K562 (cell line): ENCODE results near the gene ALDOC.

ENCODE experiments used
- CAMTA2 ChIP-seq: fragments of 250-450 bp; sonication (Bioruptor Pico); conservative IDR thresholded peaks from 2 replicates; pipeline ENCODE4 v1.5.1; 2022
- CBX1 ChIP-seq: sonication (generic); IDR thresholded peaks from 2 replicates; pipeline ENCODE4 v1.6.1; 2016; ENCODE audit warnings: antibody characterized with exemption, low read depth, mild to moderate bottlenecking
- CBX2 ChIP-seq: fragments of 200-600 bp; sonication (generic); IDR thresholded peaks from one replicate; pipeline ENCODE4 v1.6.1; 2012; ENCODE audit warnings: mild to moderate bottlenecking, low read length, inconsistent platforms; ENCODE audit not compliant: insufficient read depth, poor library complexity, severe bottlenecking
- EZH2 ChIP-seq: IDR thresholded peaks from 2 replicates; pipeline ENCODE4 v1.6.1; 2012; ENCODE audit warnings: low read depth, mild to moderate bottlenecking, inconsistent platforms, low read length, borderline replicate concordance
- FOXM1 ChIP-seq, 2 experiments: fragments of 450-650 bp in 1 of 2; sonication (generic) in 1 of 2; formaldehyde crosslinking in 1 of 2; IDR thresholded peaks; 2 replicates each; pipeline versions ENCODE4 v1.6.1 to v1.9.0; 2017 to 2022; ENCODE audit warnings: low read depth in 2 of 2, mild to moderate bottlenecking in 2 of 2, missing genetic modification reagents in 1 of 2, moderate library complexity in 1 of 2
- MYBL2 ChIP-seq, 2 experiments: fragments of 450-650 bp in 1 of 2; sonication (generic) in 1 of 2; formaldehyde crosslinking in 1 of 2; IDR thresholded peaks; 2 replicates each; pipeline versions ENCODE4 v1.6.1 to v1.8.1; 2017 to 2022; ENCODE audit warnings: borderline replicate concordance in 1 of 2, inconsistent platforms in 1 of 2, low read depth in 1 of 2, mild to moderate bottlenecking in 1 of 2, missing genetic modification reagents in 1 of 2, moderate library complexity in 1 of 2
- POLR2A ChIP-seq: fragments of 450-650 bp; conservative IDR thresholded peaks from 2 replicates; pipeline ENCODE4 v1.6.1; 2016
- RFX5 ChIP-seq: IDR thresholded peaks from 2 replicates; pipeline ENCODE4 v1.6.1; 2011; ENCODE audit warnings: low read depth, mild to moderate bottlenecking, improper control_type of control experiment, low read length
- ZNF224 ChIP-seq: sonication (generic); formaldehyde crosslinking; IDR thresholded peaks from 2 replicates; pipeline ENCODE4 v1.8.0; 2022; ENCODE audit warnings: mild to moderate bottlenecking, missing genetic modification reagents
- TF ChIP-seq, protein P1 (sequence below), 3 experiments: IDR thresholded peaks in 2 of 3; conservative IDR thresholded peaks in 1 of 3; 2 replicates each; pipeline ENCODE4 v1.5.1; 2011 to 2012; ENCODE audit warnings: low read length in 3 of 3, mild to moderate bottlenecking in 3 of 3, control low read depth in 2 of 3, improper control_type of control experiment in 1 of 3, inconsistent platforms in 1 of 3, low read depth in 1 of 3, mixed read lengths in 1 of 3, moderate library complexity in 1 of 3; ENCODE audit not compliant: insufficient read depth in 2 of 3
- TF ChIP-seq, protein P2 (sequence below), 2 experiments: fragments of 450-650 bp; formaldehyde crosslinking in 1 of 2; IDR thresholded peaks; 2 replicates each; pipeline versions ENCODE4 v1.4.0 to v1.6.1; 2014 to 2020; ENCODE audit warnings: mild to moderate bottlenecking in 2 of 2, borderline replicate concordance in 1 of 2, low read depth in 1 of 2
- TF ChIP-seq, protein P3 (sequence below): fragments of 450-650 bp; formaldehyde crosslinking; IDR thresholded peaks from 2 replicates; pipeline ENCODE4 v1.4.0; 2020; ENCODE audit warnings: mild to moderate bottlenecking, moderate library complexity
- TF ChIP-seq, protein P4 (sequence below): fragments of 450-650 bp; IDR thresholded peaks from 2 replicates; pipeline ENCODE4 v1.6.1; 2016

DNA sequence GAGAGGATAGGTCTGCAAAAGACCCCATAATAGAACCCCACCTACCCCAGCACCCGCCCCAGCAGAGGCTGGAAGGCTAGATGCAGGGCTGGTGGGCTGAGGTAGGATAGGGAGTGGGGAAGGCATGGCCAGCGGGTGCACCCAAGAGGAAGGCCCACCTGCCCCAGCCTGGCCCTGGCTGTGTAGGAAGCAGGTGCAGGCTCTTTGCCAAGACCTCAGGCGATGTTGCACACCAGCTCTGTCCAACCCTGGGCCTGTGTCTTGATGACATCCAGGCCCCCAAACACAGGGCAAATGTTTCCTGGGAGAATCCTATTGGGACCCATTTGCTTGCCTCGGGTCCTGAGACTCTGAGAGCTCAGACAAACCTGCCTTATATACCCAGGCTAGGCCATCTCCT is 36.5 kb downstream of the ALDOC start:
- no peak for TF ChIP-seq POLR2A
- TF ChIP-seq, protein P1, sequence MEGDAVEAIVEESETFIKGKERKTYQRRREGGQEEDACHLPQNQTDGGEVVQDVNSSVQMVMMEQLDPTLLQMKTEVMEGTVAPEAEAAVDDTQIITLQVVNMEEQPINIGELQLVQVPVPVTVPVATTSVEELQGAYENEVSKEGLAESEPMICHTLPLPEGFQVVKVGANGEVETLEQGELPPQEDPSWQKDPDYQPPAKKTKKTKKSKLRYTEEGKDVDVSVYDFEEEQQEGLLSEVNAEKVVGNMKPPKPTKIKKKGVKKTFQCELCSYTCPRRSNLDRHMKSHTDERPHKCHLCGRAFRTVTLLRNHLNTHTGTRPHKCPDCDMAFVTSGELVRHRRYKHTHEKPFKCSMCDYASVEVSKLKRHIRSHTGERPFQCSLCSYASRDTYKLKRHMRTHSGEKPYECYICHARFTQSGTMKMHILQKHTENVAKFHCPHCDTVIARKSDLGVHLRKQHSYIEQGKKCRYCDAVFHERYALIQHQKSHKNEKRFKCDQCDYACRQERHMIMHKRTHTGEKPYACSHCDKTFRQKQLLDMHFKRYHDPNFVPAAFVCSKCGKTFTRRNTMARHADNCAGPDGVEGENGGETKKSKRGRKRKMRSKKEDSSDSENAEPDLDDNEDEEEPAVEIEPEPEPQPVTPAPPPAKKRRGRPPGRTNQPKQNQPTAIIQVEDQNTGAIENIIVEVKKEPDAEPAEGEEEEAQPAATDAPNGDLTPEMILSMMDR (IDR thresholded peaks at IDR 0.05 in 2 of 3, conservative IDR thresholded peaks at IDR 0.05 in 1 of 3; ENCODE audit: insufficient read depth in 2 of 3, low read depth in 1 of 3, low read length in 3 of 3) = no peak
- TF ChIP-seq MYBL2 (IDR thresholded peaks at IDR 0.05; ENCODE audit: low read depth) = no peak
- no peak for TF ChIP-seq MYBL2 (CRISPR knock-in tag; IDR thresholded peaks at IDR 0.05; ENCODE audit: borderline replicate concordance)
- TF ChIP-seq, protein P2, sequence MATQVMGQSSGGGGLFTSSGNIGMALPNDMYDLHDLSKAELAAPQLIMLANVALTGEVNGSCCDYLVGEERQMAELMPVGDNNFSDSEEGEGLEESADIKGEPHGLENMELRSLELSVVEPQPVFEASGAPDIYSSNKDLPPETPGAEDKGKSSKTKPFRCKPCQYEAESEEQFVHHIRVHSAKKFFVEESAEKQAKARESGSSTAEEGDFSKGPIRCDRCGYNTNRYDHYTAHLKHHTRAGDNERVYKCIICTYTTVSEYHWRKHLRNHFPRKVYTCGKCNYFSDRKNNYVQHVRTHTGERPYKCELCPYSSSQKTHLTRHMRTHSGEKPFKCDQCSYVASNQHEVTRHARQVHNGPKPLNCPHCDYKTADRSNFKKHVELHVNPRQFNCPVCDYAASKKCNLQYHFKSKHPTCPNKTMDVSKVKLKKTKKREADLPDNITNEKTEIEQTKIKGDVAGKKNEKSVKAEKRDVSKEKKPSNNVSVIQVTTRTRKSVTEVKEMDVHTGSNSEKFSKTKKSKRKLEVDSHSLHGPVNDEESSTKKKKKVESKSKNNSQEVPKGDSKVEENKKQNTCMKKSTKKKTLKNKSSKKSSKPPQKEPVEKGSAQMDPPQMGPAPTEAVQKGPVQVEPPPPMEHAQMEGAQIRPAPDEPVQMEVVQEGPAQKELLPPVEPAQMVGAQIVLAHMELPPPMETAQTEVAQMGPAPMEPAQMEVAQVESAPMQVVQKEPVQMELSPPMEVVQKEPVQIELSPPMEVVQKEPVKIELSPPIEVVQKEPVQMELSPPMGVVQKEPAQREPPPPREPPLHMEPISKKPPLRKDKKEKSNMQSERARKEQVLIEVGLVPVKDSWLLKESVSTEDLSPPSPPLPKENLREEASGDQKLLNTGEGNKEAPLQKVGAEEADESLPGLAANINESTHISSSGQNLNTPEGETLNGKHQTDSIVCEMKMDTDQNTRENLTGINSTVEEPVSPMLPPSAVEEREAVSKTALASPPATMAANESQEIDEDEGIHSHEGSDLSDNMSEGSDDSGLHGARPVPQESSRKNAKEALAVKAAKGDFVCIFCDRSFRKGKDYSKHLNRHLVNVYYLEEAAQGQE (IDR thresholded peaks at IDR 0.05; ENCODE audit: borderline replicate concordance) = no peak
- TF ChIP-seq, protein P2 (CRISPR knock-in tag; IDR thresholded peaks at IDR 0.05; ENCODE audit: low read depth) = no peak
- TF ChIP-seq CBX2 = no peak
- TF ChIP-seq CAMTA2 = no peak
- TF ChIP-seq, protein P3, sequence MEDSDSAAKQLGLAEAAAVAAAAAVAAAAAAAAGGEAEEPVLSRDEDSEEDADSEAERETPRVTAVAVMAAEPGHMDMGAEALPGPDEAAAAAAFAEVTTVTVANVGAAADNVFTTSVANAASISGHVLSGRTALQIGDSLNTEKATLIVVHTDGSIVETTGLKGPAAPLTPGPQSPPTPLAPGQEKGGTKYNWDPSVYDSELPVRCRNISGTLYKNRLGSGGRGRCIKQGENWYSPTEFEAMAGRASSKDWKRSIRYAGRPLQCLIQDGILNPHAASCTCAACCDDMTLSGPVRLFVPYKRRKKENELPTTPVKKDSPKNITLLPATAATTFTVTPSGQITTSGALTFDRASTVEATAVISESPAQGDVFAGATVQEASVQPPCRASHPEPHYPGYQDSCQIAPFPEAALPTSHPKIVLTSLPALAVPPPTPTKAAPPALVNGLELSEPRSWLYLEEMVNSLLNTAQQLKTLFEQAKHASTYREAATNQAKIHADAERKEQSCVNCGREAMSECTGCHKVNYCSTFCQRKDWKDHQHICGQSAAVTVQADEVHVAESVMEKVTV = no peak
- TF ChIP-seq FOXM1 (IDR thresholded peaks at IDR 0.05; ENCODE audit: low read depth) = no peak
- no peak for TF ChIP-seq FOXM1 (CRISPR knock-in tag; IDR thresholded peaks at IDR 0.05; ENCODE audit: low read depth)
- TF ChIP-seq, protein P4, sequence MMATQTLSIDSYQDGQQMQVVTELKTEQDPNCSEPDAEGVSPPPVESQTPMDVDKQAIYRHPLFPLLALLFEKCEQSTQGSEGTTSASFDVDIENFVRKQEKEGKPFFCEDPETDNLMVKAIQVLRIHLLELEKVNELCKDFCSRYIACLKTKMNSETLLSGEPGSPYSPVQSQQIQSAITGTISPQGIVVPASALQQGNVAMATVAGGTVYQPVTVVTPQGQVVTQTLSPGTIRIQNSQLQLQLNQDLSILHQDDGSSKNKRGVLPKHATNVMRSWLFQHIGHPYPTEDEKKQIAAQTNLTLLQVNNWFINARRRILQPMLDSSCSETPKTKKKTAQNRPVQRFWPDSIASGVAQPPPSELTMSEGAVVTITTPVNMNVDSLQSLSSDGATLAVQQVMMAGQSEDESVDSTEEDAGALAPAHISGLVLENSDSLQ = no peak
- TF ChIP-seq RFX5 = no peak
- TF ChIP-seq ZNF224 (CRISPR knock-in tag) = no peak
- no peak for TF ChIP-seq EZH2
- no peak for TF ChIP-seq CBX1
